Measurements from ENCODE around the gene ZCCHC17.
"Not testable (repeated sequence)": the region's sequence is repeated elsewhere in the genome, so short reads cannot be mapped to it uniquely, and the experiment has no call there.

The ZCCHC17 gene

DNA sequence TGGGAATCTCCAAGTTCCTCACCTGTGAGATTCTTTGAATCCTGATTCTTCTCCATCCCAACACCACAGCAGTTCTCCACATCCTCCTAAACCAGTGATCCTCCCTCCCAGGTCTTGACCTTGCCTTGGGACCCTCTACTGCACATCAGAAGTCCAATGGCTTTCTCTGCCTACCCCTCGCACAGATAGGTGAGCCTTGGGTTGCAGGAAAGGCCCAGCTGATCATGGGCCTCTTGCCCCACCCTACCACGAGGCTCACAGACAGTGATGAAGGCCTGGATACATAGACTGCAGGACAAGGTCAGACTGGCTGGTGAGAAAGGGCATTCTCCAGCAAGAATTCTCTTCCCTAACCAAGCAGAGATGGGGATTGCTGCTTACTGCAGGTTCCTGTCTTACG, 75.2 kb downstream of the ZCCHC17 start:
- no peak for DNase-seq

DNA sequence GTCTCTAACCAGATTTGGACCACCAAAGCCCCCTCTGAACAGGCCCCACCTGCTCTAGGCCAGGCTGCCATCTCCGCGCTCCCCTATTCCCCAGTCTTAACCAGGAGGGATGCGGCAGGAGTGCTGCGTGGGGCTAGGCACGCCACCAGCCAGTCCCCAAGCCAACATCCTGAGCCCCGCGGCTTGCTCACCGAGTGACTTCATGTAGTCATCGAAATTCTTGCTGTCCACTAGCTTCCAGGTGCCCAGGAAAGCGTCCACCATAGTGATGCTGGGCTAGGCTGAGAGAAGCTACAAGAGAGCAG, 75.9 kb downstream of the ZCCHC17 start:
- no peak for DNase-seq

DNA sequence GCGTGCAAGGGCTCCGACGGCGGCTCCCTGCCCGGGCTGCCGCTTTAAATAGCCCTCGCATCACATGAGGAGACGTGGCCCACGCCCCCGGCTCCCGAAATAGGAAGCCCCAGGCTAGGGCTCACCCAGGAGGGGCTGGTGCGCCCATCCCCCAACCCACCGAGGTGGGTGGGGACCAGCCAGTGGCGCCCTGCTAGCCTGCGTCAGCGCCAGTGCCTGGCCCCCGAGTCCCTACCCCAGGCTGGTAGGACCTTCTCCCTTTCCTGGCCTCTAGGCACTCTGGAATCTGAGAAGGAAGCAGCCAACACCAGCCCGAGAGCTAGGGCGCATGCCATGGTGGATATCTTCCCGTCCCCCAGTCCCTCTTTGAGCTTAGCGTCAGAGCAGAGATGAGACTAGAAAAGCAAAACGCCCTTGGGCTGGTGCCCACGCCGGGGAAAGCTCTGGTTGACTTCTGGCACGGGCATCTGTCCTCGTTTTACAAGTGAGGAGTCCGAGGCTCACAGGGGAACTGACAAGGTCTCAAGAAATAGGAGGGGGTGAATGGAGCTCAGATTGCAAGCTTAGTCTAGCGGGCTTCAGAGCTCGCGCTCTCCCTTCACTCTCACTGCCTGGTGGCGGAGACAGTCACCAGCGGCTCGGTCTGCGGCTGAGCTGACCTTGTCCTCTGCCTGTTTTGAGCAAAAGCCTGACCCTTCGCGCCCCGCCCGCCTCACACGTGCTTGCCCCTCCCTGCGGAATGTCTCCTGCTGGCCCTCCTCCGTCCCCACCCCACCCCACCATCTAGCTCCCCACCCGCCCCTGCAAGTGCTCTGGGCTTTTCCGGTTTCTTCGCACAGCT, 76.4 kb downstream of the ZCCHC17 start, which contains the start of gene FABP3:
Gene FABP3 (minus strand): TSS at position 21 of the 841 bp plus-strand sequence. CDS start 62 bp downstream, outside the sequence.
- no peak for DNase-seq

DNA sequence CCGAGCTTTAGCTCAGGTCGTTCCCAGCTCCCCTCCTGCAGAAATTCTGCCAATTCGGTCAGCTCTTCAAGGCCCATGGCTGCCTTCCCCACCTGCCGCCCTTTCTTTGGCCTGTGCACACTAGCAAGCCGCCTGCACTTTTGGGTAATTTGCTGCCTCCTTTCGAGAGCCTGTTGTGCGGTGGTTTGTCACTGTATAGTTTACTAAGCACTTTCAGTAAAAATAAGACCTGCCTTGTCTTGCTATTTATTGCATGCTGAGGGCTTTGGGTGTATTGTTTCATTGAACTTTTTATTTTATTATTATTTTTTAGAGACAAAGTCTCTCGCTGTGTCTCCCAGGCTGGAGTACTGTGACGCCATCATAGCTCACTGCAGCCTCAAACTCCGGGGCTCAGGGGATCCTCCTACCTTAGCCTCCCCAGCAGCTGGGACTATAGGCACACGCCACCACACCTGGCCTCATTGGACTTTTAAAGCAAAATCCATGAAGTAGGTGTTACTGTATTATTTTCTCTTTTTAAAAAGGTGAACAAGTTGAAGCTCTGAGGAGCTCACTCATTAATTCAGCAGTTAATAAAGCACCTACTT, 77.2 kb downstream of the ZCCHC17 start:
- no peak for DNase-seq

DNA sequence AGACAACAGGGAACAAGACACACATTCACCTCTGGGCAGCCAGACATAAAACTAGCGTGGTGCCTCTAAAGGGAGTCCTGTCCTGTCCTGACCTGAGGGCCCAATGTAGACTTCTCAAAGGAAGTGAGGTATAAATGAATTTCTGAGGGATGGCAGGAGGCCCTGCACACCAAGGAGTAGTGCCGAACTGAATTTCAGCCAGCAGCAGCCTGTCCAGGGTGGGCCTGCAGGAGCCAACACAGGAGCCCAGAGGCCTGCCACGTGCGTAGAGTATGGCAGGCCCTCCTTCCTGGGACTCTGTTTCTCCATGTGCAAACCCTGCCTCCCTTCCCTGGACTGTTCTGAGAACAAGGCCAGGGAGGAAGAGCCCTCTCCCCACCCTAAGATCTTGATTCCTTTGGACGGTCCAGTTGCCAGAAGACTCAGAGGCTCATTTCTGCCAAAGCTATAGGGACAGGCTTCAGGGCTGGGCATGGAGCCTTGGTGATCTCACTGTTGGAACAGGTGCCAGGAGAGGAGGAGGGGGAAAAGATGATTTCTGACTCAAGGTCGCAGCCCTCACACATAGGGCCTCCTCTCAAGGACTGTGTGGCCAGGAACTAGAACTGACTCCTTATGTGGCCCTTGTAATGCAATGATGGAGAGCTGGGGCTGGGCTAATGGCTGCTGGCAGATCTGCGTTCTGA, 77.8 kb downstream of the ZCCHC17 start:
- DNase-seq, result no peak

DNA sequence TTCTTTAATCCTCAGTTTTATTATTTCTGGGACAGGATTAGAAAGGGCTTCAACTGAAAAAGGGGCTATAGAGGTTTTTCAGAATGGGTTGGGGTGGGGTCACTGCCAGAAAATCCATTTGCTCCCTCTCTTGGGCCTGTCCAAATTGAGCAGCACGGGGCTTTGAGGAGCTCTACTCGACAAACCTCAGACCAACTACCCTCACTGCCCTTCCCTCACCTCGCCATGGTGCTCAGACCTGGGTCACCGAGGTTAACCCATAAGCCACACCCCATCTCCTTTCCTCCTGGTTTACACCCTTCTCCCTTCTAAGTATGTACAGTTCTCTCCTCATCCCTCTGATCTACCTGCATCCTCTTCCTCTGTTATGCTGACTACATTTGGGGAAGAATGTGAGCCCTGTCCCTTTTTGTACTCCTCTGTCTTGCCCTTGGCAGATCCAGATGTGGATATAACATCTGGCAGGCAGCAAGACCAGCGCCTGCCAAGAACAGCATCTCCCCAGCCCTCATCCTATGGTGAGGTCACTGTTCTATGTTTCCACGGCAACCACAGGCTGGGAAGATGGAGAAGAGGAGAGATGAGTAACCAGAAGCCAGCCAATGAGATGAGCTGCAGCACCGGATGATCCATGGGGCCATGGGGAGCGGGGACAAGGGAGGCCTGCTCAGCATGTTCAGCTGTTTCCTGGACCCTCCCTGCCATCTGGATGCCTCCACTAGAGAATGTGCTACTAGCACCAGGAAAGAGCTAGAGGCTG, 79.7 kb downstream of the ZCCHC17 start:
- no peak for DNase-seq

DNA sequence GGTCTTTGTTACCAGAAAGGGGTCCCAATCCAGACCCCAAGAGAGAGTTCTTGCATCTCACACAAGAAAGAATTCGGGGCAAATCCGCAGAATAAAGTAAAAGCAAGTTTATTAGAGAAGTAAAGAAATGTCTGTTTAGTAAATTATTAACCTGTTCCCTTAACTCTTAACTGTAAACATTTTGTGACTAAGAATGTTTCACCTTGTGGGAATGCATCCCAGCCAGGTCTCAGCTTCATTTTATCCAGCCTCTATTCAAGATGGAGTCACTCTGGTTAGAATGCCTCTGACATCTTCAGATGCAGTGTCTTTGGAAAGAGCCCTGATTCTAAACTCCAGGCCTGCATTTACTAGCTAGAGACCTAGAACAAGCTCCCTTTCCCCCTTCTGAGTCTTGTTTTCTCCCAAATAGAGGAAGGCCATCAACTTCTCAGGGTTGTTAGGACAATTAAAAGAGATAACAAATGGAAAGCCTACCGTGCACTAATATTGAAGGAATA, 80.6 kb downstream of the ZCCHC17 start:
- DNase-seq, result no peak

DNA sequence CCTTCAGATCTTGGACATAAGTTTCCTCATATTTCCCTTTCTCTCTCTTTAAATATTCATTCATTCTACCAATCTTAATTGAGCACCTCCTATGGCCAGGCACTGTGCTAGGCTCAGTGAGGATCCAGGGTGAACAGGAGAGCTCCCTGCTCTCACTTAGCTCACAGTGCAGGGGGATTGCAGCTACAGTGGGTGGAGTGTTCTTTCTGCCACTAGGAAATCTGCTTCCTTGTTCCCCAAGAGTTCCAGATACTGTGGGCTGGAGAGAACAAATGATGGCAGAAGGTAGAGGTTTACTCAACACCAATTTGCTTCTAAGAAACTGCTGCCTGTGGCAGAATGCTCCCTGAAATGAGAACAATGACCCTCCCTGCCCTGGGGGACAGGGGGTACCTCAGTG, 81.2 kb downstream of the ZCCHC17 start:
- DNase-seq, result no peak

DNA sequence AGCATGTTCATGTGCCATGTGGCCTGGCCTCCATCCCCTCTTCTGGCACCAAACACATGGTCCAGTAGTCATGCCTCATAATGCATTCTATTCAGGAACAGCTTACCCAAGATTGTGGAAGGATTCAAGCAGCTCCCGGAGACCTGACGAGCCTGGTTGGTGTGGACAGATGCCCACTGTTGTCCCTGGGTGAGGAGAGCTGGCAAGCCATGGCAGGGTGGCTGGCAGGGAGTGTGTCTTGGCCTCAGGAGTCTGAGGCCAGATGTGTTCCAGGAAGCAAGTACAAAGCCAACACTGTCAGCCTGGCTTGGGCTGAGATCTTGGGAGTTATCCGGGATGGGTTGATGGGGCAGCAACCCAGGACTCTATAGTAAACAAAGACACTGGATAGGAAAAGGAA, 83.3 kb downstream of the ZCCHC17 start:
- DNase-seq, result no peak

DNA sequence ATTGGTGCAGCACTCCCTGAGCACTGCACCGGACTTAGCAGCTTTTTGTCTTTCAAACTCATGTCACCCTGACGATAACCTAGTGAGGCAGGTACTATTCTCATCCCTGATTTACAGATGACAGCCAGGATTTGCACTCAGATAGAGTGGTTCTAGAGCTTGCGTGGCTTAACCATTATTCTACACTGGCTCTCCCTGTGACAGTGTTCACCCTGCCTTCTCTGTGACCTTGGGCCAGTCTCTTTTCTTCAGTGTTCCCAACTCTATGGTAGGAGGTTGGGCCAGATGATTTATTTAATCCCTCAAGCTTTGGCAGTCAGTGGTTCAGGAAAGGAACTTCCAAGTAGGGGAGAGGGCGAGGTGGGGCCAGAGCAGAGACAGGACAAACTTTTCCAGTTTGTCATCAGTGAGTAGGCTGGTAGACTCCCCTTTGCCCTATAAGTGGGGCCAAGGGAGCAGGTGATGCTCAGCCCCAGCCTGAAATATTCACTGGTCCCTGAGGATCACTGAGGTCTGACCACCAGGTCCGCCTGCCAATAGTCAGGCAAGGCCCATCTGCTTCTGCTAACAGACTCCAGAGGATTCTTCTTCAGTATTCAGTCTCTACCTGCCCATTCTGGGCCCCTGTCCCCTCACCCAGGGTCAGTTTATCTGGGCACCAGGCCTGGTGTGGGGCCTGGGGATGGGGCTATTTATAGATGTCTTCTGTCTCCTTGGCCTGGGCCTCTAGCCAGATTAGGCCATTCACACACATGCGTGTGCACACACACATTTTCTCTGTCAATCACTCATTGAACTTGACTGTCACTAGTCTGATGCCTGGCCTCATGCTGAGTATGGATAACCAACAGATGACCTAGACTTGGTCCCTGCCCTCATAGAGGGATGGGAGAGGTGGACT, 84.8 kb downstream of the ZCCHC17 start:
- no peak for DNase-seq

DNA sequence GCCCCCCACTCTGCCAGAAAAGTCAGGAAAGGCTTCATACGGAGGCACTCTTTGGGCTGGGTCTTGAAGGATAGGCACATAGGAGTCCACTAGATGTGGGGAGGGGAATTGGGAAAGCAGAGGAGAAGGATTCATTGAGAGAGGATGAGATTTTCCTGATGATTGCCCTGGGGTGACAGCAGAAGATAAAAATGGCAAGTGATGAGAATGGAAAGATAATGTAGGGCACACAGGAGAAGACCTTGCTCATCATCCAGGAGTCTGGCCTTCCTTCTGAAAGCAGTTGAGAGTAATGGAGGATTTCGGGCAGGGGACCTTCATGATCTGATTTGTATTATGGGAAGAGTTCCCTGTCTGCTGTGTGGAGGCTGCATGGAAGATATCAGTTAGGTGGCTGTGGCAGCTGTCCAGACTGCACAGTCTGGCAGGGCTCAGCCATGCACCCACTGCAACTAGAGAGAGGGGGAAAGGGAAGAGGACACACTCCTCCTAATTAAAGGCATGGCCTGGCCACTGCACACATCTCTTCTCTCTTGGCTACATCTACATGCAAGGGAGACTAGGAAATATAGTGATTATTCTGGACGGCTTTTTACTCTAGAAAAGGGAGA, 85.7 kb downstream of the ZCCHC17 start:
- DNase-seq, result no peak

DNA sequence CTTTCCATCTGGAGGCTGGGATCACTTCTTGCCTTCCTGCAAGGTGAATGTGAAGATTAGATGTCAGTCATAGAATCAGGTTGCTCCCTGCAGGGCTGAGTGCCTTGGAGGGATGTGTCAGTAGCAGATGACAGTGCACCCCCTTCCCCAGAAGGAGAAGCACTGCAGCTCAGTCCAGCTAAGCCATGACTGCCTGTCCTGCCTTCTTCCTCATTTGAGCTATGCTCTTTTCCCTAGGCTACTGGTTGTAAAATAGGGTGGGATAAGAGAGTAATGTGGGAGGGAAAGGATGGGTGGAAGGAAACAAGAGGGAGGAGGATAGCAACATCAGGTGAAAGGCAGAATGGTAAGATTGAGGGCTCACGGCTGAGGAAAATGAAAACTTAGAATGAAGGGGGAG, 87.1 kb downstream of the ZCCHC17 start:
- DNase-seq, result no peak

DNA sequence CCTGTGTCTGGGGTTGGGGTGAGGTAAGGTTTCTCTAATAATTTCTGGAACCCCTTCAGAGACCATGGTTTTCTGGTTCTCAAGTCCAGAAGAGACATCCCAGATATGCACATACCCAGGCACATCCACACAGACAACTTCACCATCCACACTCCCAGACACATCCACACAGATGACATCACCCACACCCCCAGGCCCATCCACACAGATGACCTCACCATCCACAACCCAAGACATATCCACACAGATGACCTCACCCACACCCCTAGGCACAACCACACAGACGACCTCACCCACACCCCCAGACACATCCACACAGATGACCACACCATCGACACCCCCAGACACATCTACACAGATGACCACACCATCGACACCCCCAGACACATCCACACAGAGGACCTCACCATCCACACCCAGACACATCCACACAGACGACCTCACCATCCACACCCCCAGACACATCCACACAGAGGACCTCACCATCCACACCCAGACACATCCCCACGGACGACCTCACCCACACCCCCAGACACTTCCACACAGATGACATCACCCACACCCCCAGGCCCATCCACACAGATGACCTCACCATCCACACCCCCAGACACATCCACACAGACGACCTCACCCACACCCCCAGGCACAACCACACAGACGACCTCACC, 89.9 kb downstream of the ZCCHC17 start:
- not testable (repeated sequence) for DNase-seq

DNA sequence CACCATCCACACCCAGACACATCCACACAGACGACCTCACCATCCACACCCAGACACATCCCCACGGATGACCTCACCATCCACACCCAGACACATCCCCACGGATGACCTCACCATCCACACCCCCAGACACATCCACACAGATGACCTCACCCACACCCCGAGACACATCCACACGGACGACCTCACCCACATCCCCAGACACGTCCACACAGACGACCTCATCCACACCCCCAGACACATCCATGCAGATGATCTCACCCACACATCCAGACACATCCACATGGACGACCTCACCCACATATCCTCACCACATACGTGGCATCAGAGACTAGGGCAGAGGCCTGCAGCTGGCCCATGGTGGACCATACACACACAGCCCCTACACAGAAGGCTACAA, 90.8 kb downstream of the ZCCHC17 start:
- DNase-seq, result no peak

DNA sequence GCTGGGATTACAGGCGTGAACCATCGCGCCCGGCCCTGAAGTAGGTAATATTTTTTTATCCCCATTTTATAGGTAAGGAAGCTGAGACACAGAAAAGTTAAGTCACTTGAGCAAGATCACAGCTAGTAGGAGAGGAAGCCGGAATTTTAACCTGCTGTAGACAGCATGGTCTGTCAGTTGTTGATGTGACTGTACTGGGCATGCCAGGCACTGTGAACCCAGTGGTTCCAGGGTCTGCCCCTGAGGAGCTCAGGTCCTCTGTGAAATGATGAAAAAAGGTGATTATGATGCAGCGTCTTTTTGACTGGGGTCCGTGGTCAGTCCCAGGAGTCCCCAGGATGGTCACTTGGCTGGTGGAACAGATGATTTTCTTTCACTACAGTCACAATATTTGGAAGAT, 92.8 kb downstream of the ZCCHC17 start:
- no peak for DNase-seq

DNA sequence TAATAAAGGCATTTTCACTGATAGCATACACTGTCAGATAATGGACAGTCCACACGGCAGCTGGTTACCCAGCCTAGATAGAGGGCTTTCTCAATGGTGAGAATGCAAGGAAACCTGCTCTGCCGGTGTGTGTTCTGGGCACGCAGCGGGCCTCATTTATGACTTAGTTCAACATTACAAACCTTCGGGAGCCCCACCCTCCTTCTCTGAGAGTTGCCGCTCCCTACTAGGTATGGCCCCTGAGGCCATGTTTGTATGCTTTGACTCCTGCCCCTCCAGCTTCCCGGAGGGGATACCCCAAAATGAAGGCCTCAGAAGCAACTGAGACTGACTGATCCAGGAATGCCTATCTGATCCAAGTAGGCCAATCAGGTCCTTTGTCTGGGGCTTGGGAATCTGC, 93.2 kb downstream of the ZCCHC17 start:
- no peak for DNase-seq

DNA sequence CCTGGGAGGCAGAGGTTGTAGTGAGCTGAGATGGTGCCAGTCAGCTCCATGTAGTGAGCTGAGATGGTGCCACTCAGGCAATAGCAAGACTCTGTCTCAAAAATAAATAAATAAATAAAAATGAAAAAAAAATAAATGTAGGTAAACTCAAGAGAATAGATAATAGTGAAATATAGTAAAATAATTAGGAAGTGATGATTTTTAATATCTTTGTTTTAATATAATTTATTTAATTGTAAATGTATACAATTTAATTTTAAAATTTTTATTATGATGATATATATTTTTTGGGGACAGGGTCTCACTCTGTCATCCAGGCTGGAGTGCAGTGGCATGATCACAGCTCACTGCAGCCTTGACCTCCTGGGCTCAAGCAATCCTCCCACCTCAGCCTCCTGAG, 96.6 kb downstream of the ZCCHC17 start:
- no peak for DNase-seq

DNA sequence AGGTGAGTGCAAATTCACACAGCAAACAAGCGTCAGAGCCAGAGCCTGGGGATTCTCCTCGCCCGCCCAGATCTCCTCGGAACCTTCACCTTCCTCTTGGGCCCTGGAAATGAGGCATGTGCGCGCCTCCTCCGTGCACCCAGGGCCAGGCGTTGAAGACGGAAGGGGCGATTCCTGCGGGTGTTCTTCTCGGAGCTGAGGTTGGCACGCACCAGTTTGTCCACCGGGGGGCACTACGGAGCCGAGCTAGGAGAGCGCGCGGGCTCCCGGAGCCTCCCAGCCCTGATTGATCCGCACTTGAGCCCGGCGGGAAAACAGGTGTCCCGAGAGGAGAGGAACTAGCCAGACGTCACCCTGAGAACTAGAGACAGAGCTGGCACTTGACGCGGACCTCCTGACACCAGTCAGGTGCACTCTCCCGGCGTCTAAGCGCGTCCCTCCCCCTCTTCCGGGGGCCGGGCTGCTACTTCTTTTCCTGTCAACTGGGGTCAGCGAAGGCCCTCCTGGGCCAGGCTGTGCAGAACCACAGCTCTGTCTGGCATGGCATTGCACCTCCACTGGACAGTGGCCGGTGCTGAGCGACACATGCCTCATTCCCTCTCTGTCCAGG, 97.9 kb downstream of the ZCCHC17 start:
- peak; percentile 62 for DNase-seq

DNA sequence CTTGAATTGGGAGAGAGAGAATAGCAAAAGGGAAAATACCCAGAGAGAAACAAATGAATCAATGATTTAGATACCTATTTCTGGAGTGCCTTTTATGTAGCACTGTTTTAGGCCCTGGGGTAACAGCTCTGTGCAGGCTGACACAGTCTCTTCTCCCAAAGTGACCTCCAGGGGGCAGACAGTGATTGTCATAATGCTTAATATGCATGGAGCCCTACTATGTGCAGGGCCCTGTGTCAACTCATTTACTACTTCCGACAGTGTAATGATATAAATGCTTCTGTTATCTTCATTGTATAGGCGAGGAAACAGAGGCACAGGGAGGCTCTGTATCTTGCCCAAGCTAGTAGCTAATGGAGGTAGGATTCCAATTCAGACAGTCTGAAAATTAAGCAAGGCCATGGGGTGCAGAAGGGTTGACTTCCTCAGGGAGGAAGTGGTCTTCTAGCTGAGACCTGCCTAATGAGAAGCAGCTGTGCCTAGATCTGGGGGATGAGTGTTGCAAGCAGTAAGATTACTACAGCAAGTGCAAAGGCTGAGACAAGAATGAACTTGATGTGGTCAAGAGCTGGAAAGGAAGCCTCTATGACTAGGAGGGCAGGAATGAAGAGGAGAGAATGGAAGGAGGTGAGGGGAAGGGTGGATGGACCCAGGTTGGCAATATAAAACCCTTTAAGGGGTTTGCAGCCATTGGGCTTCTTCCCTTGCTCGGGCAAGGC, 100.0 kb downstream of the ZCCHC17 start:
- no peak for DNase-seq
